Transverse colon (tissue), 4 donors: ENCODE results near the gene UBE2E2.

ENCODE experiments used
- CTCF ChIP-seq, 5 experiments: fragments of 200-600 bp in 3 of 5; fragments of 450-650 bp in 2 of 5; sonication (generic) in 3 of 5; IDR thresholded peaks; 1 replicate in 2 of 5; 2 replicates in 3 of 5; pipeline ENCODE4 v1.5.1; 2016 to 2017; ENCODE audit warnings: antibody characterized with exemption in 5 of 5, inconsistent platforms in 3 of 5, mild to moderate bottlenecking in 2 of 5, moderate library complexity in 1 of 5
- POLR2A ChIP-seq: fragments of 450-650 bp; IDR thresholded peaks from one replicate; pipeline ENCODE4 v1.6.1; 2016; ENCODE audit warnings: antibody characterized with exemption, mild to moderate bottlenecking, moderate library complexity
- POLR2AphosphoS5 ChIP-seq, 3 donors: sonication (generic); formaldehyde crosslinking; IDR thresholded peaks; one replicate each; pipeline ENCODE4 v1.6.1; 2016; ENCODE audit warnings: antibody characterized with exemption in 3 of 3

- TF ChIP-seq CTCF (IDR thresholded peaks at IDR 0.05) (no peak), POLR2A (no peak), POLR2AphosphoS5 (IDR thresholded peaks at IDR 0.05) (no peak)
These were observed 61.3 kb downstream of the UBE2E2 start for GRCh38 chr3:23264413-23264812.
